ENCODE measurements around the gene PDE10A.
"Not testable (repeated sequence)": the region's sequence is repeated elsewhere in the genome, so short reads cannot be mapped to it uniquely, and the experiment has no call there.

PDE10A gene

DNA sequence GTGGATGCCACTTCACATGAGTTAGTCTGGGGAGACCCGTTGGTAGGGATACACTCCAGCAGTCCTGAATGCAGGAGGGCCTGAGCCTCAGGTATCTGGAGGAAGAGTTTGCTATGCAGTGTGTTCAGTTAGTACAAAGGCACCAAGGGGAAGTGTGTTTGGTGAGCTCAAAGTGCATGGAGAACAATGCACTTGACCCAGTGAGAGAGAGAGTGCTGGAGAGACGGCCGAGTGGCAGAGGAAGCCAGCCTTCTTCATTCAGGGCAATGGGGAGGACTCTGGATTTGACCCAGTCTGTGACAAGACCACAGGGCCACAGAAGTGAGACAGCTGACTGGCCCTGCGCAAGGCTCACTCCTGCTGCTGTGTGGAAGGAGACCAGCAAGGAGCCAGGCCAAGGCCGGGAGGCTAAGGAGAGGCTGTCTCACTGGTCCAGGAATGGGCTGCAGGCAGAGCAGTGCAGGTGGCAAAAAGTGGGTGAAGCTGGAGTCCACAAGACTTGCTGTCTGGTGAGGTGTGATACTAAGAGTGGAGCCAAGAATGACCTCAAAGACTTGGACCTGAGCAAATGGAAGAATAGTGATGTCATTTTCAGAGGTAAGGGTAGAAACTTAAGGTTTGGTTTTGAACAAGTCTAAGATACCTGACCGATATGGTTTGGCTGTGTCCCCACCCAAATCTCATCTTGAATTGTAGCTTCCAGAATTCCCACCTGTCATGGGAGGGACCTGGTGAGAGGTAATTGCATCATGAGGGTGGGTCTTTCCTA is 38.0 kb downstream of the PDE10A start:
- no peak for DNase-seq (ENCODE audit: low read depth, low spot score)

DNA sequence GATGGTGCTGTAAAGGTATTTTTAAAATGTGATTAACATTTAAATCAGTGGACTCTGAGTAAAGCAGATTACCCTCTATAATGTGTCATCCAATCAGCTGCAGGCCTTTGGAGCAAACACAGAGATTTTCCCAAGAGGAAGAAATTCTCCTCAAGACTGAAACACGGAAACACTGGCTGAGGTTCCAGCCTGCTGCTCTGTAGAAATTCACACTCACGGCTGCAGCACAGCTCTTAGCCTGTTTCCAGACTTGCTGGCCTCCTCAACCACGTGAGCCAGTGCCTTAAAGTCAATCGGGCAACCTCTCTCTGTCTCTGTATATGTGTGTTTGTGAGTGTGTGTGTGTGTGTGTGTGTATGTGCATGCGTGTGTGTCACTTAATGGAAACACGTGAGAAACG is 41.1 kb downstream of the PDE10A start:
- DNase-seq (ENCODE audit: low read depth, low spot score) = no peak

DNA sequence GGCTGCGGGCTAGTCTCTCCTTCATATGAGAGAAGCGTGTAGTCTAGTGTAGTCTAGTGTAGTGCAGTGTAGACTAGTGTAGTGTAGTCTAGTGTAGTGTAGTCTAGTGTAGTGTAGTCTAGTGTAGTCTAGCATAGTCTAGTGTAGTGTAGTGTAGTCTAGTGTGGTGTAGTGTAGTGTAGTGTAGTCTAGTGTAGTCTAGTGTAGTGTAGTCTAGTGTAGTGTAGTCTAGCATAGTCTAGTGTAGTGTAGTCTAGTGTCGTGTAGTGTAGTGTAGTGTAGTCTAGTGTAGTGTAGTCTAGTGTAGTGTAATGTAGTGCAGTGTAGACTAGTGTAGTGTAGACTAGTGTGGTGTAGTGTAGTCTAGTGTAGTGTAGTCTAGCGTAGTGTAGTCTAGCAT is 44.1 kb downstream of the PDE10A start:
- not testable (repeated sequence) for DNase-seq (ENCODE audit: low read depth, low spot score)

DNA sequence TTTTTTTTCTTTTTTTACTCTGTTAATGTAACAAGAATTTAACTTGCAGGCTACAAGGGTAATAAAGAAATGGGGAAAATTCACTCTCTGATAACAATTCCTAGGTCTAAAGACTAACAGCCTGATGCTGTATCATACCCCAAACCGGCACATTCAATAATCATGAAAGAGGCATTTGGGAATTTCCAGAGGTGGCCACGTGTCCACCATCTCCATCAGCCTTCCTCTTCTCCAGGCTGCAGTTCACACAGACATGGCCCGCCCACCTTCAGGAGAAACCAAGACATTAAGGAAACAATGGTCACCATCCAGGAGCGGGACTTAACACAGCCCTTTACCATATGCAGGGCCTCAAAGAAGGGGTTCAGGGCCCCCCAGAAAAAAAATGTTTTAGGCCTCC is 44.8 kb downstream of the PDE10A start:
- no peak for DNase-seq (ENCODE audit: low read depth, low spot score)

DNA sequence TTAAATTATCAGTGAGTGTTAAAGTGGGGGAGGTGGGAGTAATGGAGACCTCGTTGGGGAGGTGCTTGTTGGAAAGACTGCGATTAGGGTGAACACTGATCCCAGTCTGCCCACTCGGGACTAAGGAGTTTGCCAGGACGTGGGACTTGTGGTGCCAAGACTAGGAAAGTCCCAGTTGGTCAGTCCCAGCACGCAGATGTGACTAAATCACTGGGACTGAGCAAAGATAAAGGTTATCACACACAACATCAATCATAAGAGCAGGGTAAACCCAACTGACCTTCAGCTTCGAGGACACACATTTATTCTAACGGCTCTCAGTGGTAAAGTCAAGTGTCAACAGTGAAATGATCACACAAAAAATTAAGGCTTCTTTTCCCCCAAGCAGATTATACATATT is 45.5 kb downstream of the PDE10A start:
- no peak for DNase-seq (ENCODE audit: low read depth, low spot score)

DNA sequence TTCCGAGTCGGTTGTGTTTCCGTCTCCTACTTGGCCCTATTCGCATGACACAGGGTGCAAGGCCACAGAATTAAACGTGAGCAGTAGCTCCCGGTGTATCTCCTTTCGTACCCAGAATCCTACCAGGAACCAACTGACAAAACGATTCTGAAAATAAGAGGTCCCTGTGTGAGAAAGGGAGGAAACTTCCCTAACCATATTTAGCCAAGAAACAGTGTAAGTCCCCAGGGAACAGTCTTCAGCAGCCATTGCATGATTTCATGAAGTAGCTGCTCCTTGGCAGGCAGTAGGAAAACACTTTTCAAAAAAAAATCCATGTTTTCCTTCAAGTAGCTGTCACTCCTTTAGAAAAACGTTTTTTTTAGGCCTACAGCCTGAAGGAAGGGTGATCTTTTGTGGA is 46.9 kb downstream of the PDE10A start:
- no peak for DNase-seq (ENCODE audit: low read depth, low spot score)

DNA sequence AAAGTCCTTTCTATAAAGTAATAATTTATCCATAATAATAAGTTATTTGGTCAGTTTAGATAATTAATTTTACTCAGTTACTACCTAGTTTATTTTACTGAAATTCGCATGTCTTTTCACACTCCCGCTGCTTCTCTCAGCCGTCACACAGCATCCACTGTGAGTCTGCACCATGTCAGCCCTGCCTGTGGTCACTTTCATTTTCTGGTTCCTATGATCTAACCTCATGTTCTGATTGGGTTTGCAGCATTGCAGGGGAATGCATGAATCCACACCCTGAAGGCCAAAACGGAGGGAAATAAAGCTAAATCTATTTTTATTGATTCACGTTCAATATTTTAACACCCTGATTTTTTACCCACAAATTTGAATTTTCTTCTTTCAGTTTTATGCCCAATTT is 47.4 kb downstream of the PDE10A start:
- DNase-seq (ENCODE audit: low read depth, low spot score) = no peak

DNA sequence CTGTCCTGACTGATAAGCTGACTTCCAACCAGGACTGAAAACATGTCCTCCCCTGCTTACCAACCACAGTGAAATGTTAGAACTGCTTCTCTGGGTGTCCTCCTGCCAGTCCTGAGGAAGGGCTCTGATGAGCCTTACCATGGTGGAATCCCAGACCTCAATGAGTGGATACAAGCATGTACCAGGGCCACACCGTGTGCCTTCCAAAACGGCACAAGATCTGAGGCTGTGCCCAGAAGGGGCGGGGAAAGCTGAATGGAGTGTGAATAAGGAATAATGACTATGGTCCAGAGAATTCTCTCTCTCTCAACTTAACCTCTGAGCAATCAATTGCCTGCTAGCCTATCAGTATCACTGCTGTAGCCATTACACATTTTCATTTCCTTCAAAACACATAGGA is 51.7 kb downstream of the PDE10A start:
- no peak for DNase-seq (ENCODE audit: low read depth, low spot score)

DNA sequence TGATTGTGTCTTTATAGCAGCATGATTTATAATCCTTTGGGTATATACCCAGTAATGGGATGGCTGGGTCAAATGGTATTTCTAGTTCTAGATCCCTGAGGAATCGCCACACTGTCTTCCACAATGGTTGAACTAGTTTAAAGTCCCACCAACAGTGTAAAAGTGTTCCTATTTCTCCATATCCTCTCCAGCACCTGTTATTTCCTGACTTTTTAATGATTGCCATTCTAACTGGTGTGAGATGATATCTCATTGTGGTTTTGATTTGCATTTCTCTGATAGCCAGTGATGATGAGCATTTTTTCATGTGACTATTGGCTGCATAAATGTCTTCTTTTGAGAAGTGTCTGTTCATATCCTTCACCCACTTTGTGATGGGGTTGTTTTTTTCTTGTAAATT is 54.5 kb downstream of the PDE10A start:
- not testable (repeated sequence) for DNase-seq (ENCODE audit: low read depth, low spot score)

DNA sequence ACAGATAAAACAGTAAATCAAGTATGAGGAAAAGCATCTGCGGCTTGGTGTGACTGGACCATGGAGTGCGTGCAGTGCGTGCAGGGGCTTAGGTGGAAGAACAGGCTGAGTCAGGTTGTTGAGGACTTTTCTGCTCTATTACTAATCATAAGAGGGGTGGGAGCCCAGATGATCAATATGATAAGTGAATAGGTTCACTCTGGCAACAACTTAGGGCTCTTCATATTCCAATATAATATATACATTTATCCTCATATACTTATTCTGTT is 56.4 kb downstream of the PDE10A start:
- DNase-seq (ENCODE audit: low read depth, low spot score) = no peak

DNA sequence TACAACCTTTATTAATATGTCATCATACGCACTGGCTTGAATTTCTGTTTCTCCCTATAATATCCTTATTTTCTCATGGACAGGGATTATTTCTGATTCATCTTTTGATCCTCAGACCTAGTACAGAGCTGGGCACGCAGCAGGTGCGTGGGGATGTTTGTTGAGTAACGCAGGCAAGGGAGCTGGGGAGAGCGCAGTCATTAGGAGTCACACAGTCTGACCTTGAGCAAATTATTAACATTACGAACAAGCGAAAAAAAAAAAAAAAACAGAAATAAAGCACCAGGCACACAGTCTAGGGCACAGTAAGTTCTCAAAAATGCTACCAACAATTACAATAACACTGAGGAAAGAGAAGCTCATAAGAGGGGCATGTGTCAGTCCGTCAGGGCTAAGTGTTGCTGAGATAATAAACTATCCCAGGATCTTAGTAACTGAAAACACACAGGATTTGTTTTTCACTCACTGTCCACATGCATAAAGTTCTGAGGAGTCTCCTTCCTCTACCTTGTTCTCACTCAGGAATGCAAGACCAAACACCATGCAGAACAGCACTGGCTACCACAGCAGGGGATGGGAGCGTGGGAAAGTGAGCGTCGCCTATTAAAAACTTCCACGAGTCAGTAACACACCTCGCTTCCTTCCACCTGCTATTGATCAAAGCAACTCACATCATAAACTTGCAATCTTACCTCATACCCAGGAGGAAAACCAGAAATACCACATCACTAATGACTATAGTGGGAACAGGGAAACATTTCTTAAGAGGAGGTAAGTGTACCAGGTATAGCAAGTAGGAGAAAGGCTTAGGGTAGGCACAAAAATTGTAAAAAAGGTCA is 56.9 kb downstream of the PDE10A start:
- DNase-seq (ENCODE audit: low read depth, low spot score) = no peak

DNA sequence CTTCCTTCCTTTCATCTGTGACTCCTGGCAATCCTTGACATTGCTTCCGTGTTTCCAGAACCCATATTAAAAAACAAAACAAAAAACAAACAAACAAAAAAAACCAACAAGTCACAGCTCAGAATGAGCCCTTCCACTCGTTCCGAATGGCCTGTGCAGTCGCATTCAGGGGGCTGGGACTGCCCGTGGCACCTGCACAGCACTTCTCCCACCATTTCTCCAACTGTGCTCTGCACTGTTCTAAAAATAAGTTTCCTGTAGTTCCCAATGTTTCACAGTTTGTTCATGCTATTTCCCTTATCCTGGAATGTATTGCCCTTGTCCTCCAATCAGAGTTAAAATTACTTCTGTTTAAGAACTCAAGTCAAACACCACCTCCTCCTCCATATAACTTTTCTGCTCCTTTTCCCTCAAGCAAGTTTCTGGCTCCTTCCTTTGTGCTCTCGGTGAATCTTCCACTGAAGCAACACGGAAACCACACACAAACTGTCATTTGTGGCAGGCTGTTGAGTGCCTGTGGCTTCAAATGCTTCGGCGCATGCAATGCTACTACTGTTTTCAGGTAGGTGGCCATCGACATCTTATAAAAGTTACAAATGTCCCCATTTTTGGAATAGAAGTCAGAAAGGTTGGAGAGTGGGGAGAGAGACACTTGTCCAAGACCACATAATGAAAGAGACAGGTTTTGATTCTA is 57.7 kb downstream of the PDE10A start:
- DNase-seq (ENCODE audit: low read depth, low spot score) = no peak

DNA sequence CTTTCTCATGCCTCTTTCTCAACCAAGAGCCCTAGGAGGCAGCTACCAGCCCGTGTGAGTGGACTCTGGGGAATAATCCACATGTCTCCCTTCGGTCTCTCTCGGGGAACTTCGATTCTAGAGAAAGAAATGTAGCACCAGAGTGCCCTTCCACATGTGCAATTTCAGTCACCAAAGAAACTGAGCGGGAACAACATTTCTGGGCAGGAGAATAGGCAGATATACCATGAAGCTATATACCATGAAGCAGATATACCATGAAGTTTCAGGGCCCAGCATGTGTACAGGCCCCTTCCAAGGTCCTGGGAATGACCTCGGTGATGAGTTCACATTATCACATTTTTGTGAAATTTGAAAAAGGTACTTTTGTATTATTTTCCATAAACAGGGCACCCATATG is 60.8 kb downstream of the PDE10A start:
- DNase-seq (ENCODE audit: low read depth, low spot score) = no peak

DNA sequence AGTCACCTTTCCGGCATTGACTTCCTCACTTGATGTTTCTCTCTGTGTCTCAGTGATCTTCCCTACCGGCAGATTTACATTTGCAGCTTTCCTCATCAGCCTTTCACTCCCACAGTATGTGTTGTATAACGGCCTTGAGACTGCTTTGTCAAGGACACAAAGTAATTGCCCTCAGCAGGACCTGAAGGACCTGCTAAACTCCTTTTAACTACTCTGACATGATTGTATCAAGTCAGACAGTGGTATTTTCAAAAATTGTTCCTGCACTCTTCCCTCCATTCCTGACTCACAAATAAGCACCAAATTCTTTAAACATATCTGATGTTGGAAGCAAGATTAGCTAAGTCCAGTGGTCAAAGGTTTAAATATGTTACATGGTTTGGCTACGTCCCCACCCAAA is 62.4 kb downstream of the PDE10A start:
- no peak for DNase-seq (ENCODE audit: low read depth, low spot score)

DNA sequence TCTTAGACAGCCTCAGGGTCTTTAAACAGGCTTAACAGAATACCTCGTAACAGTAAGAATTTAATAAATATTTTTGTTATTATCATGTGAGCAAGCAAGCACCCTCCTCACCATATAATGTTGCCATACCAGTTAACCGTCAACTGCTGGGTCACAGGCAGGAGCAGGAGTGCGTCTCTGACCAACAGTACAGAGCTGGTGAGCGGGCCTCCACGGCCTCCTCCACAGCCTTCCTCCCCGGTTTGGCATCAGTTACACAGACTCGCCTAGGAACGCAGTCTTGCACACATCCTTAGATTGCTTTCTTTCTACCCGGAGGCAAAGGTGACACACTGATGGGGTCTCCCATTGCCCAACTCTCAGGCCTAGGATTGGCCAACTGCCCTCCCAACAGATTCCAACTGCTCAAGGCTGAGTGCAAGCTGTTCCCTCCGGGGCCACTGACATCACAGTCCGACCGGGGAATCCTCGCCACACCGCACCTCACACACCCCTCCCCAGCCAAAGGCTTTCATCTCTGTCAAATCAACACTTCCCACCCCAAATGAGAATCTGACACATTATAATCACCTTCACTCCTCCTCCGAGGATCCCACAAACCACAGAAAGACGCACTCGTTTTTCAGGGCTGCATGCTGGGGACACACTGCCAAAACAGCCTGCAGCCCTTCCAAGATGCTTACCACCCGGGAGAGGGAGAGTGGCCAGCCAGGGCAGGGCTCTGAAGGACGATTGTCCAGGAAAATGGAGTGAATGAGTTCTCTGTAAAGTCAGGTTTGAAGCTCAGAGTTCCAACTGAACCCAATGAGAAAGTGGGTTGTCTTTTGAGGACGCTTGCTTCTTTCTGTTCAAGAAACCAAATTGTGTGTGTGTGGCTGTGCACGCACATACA is 63.2 kb downstream of the PDE10A start:
- no peak for DNase-seq (ENCODE audit: low read depth, low spot score)

DNA sequence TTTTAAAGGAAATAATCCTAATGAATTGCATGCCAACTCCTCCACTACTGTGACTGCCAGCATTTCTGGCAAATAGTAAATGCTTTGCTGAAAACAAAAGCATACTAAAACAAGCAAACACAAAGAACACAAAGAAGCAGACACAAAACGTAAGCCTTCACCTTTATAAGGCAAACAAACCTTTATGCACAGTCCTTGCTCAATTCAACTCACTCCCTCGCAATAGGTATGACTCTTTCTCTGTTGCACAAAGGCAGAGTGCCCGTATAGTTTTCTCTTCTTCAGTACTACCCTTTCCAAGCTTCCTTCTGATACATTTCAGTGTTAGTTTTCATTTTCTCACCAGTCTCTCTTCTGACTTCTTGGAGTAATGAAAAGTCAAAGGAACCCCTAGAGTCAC is 63.9 kb downstream of the PDE10A start:
- no peak for DNase-seq (ENCODE audit: low read depth, low spot score)

DNA sequence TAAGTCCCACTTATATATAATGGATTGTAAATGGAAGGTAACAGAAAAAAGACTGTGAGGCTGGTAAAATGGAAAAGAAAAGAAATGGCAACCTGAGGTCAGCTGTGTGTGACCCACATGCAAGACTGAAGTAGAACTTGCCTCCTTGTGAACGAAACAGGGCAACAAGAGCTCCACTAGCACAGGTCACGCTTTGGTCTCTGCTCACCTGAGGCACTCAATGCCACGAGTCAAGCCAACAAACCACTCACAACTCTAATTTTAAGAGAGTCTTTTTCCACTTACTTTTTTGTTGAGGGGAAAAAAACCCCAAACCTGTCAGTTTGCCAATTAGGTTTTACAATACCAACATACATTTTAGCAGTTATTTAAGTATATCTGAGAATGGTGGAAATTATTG is 65.2 kb downstream of the PDE10A start:
- DNase-seq (ENCODE audit: low read depth, low spot score) = no peak

DNA sequence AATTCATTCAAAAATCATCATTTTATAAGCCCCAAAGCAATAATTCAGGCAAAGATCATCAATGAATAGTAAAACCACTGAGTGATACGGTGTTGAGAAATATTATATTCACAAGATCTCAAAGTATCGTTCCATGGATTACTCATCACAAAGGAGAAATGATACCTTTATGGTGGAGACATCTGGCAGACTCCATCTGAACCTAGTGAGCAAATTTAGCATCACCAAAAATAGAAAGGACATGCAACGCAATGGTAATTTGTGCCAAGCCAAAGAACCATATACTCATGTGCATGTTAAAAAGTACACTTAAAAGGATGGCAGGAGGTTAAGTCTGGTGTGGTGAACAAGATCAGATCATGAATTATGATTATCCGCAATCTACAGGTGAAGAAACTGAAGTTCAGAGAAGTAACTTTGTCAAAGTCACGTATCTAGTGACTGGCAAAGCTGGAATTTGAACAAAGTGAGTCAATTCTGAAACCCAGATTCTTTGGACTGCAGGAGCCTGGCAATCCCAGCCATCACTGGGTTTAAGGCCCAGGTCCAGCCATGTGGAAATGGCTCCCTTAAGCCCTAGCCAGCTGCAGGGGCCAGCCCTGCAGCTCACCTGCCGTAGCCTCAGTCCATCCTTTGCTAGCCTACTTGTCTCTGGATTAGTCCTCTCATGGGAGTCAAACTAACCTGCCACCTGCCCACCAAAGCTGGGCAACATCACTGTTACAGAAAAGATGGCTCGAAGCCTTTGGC is 68.3 kb downstream of the PDE10A start:
- no peak for DNase-seq (ENCODE audit: low read depth, low spot score)

DNA sequence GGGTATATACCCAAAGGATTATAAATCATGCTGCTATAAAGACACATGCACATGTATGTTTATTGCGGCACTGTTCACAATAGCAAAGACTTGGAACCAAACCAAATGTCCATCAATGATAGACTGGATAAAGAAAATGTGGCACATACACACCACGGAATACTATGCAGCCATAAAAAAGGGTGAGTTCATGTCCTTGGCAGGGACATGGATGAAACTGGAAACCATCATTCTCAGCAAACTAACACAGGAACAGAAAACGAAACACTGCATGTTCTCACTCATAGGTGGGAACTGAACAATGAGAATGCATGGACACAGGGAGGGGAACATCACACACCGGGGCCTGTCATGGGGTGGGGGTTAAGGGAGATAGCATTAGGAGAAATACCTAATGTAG is 70.1 kb downstream of the PDE10A start:
- not testable (repeated sequence) for DNase-seq (ENCODE audit: low read depth, low spot score)

DNA sequence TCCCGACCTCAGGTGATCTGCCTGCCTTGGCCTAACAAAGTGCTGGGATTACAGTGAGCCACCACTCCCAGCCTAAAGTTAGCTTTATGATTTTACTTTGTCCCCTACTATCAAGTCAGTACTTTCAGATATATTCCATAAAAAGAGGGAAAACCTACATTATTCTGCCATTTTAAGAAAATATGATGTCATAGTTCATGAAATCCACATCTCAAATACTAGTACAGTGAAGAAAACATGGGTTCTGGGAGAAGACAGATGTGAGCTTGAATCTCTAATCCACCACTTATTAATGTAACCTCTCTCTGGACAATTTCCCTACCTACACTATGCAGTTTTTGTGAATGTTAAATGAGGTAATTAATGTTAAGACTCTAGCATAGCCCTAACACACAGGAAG is 74.5 kb downstream of the PDE10A start:
- no peak for DNase-seq (ENCODE audit: low read depth, low spot score)

DNA sequence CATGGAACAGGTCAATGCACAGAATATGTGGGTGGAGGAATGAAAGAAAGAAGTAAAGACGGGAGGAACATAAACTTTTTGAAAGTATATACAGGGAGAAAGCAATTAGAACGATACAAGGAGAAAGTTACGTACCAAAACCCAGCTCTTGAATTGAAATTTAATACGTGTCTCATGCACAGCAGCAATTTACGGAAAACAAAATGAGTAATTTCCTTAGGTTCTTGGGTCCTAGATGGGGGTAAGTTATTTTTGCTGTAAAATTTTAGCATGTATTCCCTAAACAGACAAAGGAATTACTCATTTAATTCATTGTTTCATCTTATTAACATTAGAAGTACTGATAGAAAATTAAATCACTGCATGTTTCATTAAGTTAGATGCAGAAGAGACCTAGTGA is 75.8 kb downstream of the PDE10A start:
- no peak for DNase-seq (ENCODE audit: low read depth, low spot score)

Data from ELF-1 (cell line).